Cardiac muscle cell (in vitro differentiated cells and primary cell): ENCODE measurements around the gene FAM234A. TPM values are rescaled to one million over a fixed set of nuclear protein-coding genes. Genes with fewer than 3 reads are reported as not detected.
A peak's percentile ranks its signal among the peaks of the same experiment; 100 is the strongest.

Source experiments
- DNase-seq, 2 donors: peaks; one replicate each; pipeline versions ENCODE4 v3.0.0 to v3.0.0-alpha.2; 2010 to 2017; ENCODE audit warnings: low read depth in 1 of 2, low spot score in 1 of 2
- H3K27ac ChIP-seq: fragments of 200-600 bp; sonication (generic); 2 replicates; pipeline ENCODE4 v1.5.1; 2016
- H3K27me3 ChIP-seq: fragments of 200-600 bp; sonication (generic); 2 replicates; pipeline ENCODE4 v1.6.0; 2016; ENCODE audit warnings: control low read depth
- H3K36me3 ChIP-seq: fragments of 200-600 bp; sonication (generic); 2 replicates; pipeline ENCODE4 v1.5.1; 2016; ENCODE audit warnings: control low read depth
- H3K4me1 ChIP-seq: fragments of 200-600 bp; sonication (generic); 2 replicates; pipeline ENCODE4 v1.8.1; 2017; ENCODE audit warnings: low read depth, mild to moderate bottlenecking, mixed run types
- H3K4me3 ChIP-seq: fragments of 200-600 bp; sonication (generic); 2 replicates; pipeline ENCODE4 v1.5.1; 2016; ENCODE audit warnings: mild to moderate bottlenecking
- H3K9me3 ChIP-seq: fragments of 200-600 bp; sonication (generic); 2 replicates; pipeline ENCODE4 v1.5.1; 2017; ENCODE audit warnings: low read depth, mild to moderate bottlenecking, control low read depth
- polyA plus RNA-seq: library from polyadenylated mRNA; unstranded; fragments of >200 nt; fragmentation: Nextera tagmentation; extraction: Ambion mirVana; gene quantifications from 2 replicates; pipeline ENCODE4 v1.2.1, GENCODE V29; 2016
- total RNA-seq: library from RNA; depleted of rRNA; stranded (reverse); fragments of >200 nt; gene quantifications from 2 replicates; pipeline ENCODE4 v1.2.3, GENCODE V29; 2016
- TF ChIP-seq, protein P1 (sequence below): IDR thresholded peaks from 2 replicates; pipeline ENCODE4 v1.5.1; 2012; ENCODE audit warnings: low read depth, mild to moderate bottlenecking, low read length

FAM234A gene
- total and polyA plus RNA-seq, 2 experiments from 2014 or later: 136 to 160 TPM

DNA sequence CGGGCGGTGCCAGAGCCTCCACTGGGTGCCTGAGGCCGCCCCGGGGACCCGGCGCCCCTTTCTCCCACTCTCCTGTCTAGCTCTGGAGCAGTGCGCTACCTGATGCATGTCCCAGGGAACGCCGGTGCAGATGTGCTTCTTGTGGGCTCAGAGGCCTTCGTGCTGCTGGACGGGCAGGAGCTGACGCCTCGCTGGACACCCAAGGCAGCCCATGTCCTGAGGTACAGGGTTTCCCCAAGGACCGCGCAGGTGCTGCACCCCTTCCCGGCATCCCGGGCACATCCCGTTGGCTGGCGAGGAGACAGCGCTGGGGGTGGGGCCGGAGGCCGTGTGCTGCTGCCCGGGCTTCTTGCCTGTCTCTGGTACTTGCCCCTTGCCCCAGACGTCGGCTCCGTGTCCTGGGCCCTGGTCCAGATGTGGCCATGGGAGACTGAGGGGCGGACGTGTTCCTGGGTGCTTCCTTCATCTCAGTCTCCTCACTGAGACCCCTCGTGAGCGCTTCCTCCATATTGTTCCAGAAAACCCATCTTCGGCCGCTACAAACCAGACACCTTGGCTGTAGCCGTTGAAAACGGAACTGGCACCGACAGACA is 28.7 kb downstream of the FAM234A start:
- Histone ChIP-seq H3K27ac (no peak overlapping the region), H3K27me3 (no peaks in the 10 kb centered on the region), H3K9me3 (no peaks in the 10 kb centered on the region), H3K36me3 (peaks cover 29% of the 10 kb centered on the region), H3K4me1 (no peaks in the 10 kb centered on the region), H3K4me3 (no peak overlapping the region)
- DNase-seq: no peak
- TF ChIP-seq, protein P1, sequence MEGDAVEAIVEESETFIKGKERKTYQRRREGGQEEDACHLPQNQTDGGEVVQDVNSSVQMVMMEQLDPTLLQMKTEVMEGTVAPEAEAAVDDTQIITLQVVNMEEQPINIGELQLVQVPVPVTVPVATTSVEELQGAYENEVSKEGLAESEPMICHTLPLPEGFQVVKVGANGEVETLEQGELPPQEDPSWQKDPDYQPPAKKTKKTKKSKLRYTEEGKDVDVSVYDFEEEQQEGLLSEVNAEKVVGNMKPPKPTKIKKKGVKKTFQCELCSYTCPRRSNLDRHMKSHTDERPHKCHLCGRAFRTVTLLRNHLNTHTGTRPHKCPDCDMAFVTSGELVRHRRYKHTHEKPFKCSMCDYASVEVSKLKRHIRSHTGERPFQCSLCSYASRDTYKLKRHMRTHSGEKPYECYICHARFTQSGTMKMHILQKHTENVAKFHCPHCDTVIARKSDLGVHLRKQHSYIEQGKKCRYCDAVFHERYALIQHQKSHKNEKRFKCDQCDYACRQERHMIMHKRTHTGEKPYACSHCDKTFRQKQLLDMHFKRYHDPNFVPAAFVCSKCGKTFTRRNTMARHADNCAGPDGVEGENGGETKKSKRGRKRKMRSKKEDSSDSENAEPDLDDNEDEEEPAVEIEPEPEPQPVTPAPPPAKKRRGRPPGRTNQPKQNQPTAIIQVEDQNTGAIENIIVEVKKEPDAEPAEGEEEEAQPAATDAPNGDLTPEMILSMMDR: no peak

DNA sequence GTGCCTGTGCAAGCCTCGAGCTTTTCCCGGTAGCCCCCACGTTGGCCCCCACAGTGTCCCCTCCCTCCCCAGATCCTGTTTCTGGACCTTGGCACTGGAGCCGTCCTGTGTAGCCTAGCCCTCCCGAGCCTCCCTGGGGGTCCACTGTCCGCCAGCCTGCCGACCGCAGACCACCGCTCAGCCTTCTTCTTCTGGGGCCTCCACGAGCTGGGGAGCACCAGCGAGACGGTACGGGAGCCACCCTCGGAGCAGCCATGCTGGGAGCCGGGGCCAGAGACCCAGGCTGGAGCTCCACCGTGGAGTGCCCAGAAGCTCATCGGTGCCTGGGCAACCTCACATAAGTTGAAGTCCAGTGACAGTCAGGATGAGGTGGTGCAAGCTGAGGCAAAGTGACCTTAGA is 29.3 kb downstream of the FAM234A start:
- DNase-seq: no peak
- Histone ChIP-seq H3K9me3 (no peaks in the 10 kb centered on the region), H3K27ac (no peak overlapping the region), H3K4me1 (no peaks in the 10 kb centered on the region), H3K36me3 (peaks cover 29% of the 10 kb centered on the region), H3K27me3 (no peaks in the 10 kb centered on the region), H3K4me3 (no peak overlapping the region)
- TF ChIP-seq, protein P1: no peak

DNA sequence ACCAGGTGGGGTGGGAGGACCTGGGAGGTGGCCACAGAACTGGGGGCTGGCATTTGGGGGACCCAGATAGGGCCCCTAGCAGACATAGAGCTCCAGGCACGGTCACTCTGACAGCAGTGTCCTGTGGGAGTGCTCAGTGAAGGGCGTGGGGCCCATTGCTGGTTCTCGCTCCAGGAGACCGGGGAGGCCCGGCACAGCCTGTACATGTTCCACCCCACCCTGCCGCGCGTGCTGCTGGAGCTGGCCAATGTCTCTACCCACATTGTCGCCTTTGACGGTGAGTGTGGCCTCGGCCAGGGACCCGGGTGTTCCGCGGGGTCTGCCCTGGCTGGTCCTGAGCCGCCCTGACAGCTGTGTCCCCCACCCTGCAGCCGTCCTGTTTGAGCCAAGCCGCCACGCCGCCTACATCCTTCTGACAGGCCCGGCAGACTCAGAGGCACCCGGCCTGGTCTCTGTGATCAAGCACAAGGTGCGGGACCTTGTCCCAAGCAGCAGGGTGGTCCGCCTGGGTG is 29.9 kb downstream of the FAM234A start:
- Histone ChIP-seq H3K27me3 (no peaks in the 10 kb centered on the region), H3K9me3 (no peaks in the 10 kb centered on the region), H3K4me3 (no peak overlapping the region), H3K4me1 (no peaks in the 10 kb centered on the region), H3K36me3 (peaks cover 29% of the 10 kb centered on the region), H3K27ac (no peak overlapping the region)
- DNase-seq: no peak
- TF ChIP-seq, protein P1: no peak

DNA sequence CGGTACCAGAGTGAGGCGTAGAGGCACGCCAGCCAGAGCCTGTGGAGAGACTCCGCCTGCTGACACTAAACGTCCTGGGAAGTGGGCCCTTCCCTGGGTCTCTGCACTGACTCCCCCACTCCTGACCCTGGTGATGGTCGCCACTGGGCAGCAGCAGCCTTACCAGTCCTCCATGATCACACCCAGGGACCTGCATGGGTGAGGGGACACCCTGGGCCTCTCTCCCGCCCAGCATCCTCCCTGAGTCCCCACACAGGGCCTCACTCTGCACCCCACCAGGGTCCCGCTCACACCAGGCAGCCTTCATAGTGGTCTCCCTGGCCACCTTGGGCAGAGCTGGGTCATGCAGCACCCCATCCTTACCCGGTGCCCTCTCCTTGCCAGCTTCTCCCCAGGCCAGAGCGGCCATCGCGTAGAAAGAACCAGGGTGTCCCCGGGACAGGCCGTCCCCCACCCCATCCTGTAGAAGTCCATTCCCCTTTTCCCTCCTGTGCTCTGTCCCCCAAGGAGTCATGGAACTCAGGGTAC is 30.4 kb downstream of the FAM234A start:
- Histone ChIP-seq H3K9me3 (no peaks in the 10 kb centered on the region), H3K36me3 (peaks cover 25% of the 10 kb centered on the region), H3K4me3 (no peak overlapping the region), H3K27ac (no peak overlapping the region), H3K27me3 (no peaks in the 10 kb centered on the region), H3K4me1 (no peaks in the 10 kb centered on the region)
- TF ChIP-seq, protein P1: no peak
- no peak for DNase-seq

DNA sequence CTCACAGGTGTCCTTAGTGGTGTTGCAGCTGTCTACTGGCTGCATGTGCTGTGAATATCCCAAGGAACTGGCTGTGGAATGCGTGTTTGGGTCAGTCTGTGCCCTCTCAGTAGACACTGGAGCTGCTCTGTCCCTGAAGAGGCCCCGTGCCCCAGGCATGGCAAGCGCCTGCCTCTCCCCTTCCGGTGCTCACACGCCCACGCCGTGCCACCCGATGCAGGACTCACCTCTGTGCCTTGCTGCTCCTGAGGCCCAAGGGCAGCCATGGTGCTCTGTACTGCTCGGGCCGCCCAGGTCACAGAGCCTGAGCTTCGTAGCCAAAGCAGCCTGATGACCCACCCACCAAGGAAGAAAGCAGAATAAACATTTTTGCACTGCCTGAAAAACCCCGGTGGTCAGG is 31.1 kb downstream of the FAM234A start:
- Histone ChIP-seq H3K27me3 (no peaks in the 10 kb centered on the region), H3K4me1 (no peaks in the 10 kb centered on the region), H3K36me3 (peaks cover 20% of the 10 kb centered on the region), H3K27ac (peak overlapping the region; percentile 36), H3K9me3 (no peaks in the 10 kb centered on the region), H3K4me3 (no peak overlapping the region)
- no peak for DNase-seq
- TF ChIP-seq, protein P1: no peak
